Erythroblast (primary cell): ENCODE data around the gene EGFLAM.
A peak's percentile ranks its signal among the peaks of the same experiment; 100 is the strongest.

ENCODE experiments used
- DNase-seq, 2 experiments: peaks; one replicate each; lab custom pipeline; 2025; lab: John Stamatoyannopoulos, UW
- GATA1 ChIP-seq: IDR thresholded peaks from 2 replicates; pipeline ENCODE4 v1.6.1; 2011; ENCODE audit warnings: low read depth, mild to moderate bottlenecking, control low read depth, low read length, moderate library complexity
- POLR2A ChIP-seq: IDR thresholded peaks from 2 replicates; pipeline ENCODE4 v1.6.1; 2011; ENCODE audit warnings: mild to moderate bottlenecking, low read length

Gene EGFLAM

DNA sequence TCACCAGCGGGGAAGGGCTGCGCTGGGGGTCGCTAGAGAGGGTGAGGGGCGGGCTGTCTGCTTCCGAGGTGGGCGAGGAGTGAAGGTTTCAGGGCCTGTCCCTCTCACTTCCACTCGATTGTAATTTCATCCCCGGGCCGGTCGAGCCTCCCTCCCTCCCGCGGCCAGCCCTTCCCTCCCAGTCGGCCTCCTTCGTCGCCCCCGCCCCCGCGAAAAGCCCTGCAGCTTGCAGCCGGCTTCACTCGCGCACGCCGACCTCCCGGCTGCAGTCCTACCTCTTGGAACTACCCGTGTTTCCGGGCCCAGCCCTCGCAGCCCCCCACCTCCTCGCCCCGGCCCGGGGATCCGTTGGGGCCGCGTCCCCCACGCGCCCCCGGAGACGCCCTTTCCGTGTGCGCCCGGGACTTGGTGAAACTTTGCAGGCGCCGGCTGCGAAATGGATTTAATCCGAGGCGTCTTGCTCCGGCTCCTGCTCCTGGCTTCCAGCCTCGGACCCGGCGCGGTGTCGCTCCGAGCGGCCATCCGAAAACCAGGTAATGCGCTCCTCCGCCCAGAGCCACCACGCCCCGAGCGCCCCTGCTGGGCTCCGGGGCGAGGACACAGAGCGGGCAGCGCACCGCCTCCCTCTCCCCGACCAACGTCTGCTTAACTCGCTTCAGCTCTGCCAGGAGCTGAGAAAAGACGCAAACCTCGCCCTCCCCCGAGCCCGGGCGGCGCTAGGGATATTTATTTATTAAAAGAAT lies at the start of gene EGFLAM:
Gene EGFLAM (plus strand): TSS at position 241 of the 743 bp plus-strand sequence. CDS start 196 bp downstream, at position 437.
- no peak for DNase-seq
- TF ChIP-seq POLR2A (no peak), GATA1 (no peak)

DNA sequence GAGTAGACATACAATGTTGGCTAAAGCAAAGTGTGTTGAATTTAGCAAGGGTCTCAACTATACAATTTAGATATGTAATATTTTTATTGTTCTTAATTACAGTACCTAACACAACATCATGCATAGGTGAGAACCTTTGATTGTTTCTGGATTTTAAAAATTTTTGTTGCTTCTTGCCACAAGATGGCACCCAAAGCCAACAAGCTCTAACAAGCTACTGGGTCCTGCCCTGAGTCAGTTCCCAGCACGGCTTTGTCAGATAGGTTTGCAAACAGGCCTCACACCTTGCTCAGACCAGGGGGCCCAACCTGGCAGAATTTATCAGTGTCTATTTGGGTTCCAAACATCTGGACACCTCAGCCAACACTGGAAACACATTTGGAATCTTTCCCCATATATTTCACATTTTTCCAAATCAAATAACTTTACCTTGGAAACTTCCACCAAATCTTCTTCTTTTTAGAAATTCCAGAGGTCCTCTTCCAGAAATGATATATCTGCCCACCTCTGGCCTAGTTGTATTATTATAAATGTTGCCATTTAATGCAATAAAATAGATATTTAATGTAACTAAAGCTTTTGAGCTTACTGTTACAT lies 49.5 kb upstream of the EGFLAM start:
- TF ChIP-seq POLR2A = no peak
- TF ChIP-seq GATA1 = no peak
- peak in 1 of 2 experiments; percentile 10 for DNase-seq

DNA sequence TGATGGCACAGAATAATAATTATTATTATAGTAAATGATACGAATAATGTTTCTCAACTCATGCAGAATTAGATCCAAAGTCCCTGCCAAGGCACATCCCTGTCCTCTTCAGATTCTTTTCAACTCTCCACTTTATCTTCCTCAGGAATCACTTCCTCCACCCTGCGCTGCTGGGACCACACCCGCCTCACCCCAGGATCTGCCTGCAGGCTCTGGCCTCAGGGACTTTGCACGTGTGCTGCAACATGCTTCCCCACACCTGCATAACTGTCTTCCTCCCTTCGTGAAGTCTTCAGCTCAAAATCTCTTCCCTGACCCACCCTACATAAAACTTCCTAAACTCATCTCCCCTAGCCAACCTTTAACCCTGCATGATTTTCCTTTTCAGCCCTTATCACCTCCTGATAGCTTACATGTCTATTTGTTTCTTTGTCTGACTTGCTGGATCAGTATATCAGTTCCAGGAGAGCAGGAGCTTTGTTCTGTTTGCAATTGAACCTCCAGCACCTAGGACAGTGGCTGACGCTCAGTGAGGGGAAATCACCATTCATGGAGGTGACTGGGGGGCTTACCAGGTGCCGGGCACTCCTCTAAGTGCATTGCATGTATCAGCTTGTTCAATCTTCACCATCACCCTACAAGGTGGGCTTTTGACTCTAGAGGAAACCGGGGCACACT lies 47.5 kb upstream of the EGFLAM start:
- no peak for TF ChIP-seq GATA1
- TF ChIP-seq POLR2A = no peak
- DNase-seq = no peak

DNA sequence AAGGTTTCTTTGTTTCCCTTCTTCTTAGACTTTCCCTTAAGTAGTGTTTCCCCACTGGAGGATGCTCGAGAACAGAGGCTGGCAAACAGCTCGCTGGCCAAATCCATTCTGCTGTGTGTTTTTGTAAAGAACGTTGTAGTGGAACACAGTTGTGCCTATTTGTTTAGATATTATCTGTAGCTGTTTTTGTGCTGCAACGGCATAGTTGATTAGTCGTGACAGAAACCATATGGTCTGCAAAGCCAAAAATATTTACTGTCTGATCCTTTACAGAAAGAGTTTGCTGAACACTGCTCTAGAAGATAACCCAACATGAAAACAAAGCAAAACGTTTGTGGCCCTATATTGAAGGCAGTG lies 47.0 kb upstream of the EGFLAM start:
- no peak for DNase-seq
- no peak for TF ChIP-seq POLR2A

DNA sequence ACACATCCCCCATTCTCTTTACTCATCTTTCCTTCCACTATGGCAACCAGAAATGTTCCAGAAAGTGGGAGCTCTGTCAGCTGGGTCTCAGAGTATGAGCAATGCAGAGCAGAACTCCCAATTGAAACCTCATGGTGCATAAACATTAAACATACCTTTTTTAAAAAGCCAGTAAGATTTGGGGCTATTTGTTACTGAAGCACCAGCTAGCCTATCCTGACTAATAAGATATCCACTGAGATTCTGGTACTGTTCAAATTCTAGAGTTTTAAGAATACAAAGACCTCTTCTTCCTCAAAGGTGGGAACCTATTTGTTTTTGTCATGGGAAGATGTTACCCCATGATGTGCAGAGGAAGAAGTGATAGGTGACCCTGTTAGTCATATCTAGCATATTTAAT lies 46.1 kb upstream of the EGFLAM start:
- DNase-seq = no peak
- TF ChIP-seq POLR2A = no peak
- TF ChIP-seq GATA1 = no peak

DNA sequence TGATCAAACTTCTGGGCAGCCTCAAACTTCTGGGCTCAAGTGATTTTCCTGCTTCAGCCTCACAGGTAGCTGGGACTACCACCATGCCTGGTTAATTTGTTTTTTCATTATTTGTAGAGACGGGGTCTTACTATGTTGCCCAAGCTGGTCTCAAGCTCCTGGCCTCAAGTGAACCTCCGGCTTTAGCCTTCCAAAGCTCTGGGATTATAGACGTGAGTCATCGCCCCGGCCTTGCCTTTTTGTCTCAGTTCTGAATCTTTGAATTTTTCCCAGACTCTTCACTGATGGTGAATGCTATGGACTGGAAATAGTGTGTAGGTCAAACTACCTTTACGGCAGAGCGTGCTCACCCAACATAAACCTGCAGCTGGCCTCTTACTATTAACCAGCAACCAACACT lies 32.3 kb upstream of the EGFLAM start:
- TF ChIP-seq POLR2A (no peak), GATA1 (no peak)
- no peak for DNase-seq

DNA sequence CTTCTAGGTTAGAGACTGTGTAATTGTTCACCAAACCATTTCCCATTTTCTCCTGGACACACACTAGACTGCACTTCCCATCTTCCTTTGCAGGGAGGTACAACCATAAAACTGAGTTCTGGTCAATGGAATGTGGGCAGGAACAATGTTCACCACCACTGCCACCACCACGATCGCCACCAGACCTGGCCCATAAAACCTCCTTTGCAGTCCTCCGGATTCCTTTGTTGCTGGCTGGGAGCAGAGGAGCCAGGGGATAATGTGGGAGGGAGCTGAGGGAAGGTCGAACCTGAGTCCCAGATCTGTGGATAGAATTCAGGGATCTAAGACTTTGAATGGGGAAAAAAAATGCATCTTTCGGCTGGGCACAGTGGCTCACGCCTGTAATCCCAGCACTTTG lies 29.4 kb upstream of the EGFLAM start:
- TF ChIP-seq POLR2A (no peak), GATA1 (no peak)
- no peak for DNase-seq

DNA sequence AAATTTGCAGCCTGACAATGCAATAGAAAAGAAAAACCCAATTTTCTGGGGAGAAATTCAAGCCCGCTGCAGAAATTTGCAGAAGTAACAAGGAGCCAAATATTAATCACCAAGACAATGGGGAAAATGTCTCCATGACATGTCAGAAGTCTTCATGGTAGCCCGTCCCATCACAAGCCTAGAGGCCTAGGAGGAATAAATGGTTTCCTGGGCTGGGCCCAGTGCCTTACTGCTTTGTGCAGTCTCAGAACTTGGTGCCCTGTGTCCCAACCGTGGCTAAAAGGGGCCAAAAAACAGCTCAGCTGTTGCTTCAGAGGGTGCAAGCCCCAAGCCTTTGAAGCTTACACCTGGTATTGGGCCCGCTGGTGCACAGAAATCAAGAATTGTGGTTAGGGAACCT lies 23.6 kb upstream of the EGFLAM start:
- TF ChIP-seq GATA1 (no peak), POLR2A (no peak)

DNA sequence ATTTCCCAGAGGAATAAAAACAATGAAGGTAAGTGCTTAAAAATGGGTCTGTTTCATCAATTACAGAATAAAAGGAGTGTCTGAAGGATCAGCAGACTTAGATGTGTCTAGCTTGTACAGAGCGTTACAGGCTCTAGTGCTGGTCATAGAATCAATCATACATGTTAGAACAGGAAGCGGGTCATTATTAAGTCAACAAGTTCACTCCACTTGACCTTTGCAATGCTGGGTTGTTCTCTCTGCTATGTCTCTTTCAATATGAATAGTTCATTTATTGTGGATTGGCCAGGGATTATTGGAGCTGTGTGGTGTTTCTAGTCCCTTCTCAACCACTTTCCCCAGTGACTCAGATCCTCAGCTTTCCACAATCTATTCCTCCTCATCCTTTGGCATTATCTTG lies 20.7 kb upstream of the EGFLAM start:
- TF ChIP-seq GATA1 (no peak), POLR2A (no peak)
- no peak for DNase-seq

More for the DNA sequence above, 23.6 kb upstream of the EGFLAM start:
- no peak for DNase-seq

DNA sequence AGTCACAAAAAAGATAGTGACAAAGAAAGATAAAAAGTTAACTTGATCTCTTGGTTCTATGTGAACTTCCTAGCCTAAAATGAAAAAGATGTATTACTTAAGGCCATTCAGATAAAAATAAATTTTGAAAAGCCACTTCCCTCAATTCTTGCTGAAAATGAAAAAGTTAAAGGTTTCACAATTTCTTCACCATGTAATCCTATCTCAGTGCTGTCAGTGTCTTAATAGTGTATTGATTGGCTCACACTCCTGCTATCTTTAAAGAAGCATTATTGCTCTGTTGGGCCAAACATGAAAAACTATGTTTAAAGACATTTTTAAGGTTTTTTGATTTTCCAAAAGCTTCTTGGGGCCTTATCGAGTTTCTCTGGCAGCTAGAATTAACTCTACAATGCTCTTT lies 18.1 kb upstream of the EGFLAM start:
- DNase-seq = no peak
- no peak for TF ChIP-seq GATA1
- TF ChIP-seq POLR2A = no peak

DNA sequence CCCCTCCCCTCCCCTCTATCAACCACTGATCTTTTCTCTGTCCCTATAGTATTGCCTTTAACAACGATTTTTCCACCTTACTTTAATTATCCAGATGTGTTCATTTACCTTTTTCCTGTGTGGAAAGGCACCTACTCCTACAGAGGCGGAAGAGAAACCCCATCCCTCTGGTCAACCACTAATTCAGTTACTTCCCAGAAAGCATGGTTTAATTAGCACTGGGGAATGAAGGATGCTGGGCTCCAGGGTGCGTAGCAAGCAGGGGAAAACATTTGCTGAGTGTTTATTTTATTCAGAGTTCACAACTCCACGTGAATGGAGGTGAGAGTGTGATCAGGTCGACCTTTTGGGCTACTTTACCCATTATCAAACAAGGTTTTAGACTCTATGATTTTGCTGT lies 16.7 kb upstream of the EGFLAM start:
- DNase-seq = no peak
- no peak for TF ChIP-seq GATA1
- no peak for TF ChIP-seq POLR2A

DNA sequence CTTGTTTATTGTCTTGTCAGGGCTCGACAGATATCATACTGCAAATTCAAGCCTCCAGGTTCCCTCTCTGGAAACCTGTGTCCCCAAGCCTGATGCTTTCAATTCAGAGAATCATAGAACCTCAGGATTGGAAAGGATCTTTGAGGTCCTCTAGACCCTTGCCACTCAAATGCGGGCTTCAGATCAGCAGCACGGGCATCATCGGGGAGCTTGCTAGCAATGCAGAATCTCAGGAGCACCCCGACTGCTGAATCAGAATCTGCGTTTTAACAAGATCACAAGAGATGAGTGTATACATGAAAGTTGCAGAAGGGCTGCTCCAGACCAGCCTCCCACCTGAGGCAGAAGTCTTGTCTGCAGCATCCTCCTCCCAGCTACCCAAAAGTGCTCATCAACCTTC lies 13.1 kb upstream of the EGFLAM start:
- TF ChIP-seq POLR2A = no peak
- no peak for TF ChIP-seq GATA1

DNA sequence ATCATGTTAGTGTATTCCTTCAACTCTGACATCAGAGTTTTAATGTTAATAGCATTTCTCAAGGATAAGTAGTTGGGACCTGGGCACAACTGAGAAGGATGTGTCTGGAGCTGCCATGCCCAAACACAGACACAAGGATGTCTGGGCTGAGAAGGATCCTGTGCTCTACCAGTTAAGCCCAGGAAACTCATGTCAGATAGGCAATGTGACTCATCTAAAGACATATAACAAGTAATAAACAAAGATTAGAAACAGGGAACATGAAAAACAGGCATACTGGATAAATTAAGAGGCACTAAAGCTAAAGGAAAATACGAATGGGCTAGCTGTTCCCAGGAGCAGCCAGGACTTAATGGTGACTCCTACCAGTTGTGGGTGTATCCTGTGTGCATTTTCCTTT lies 9.1 kb upstream of the EGFLAM start:
- TF ChIP-seq POLR2A (no peak), GATA1 (no peak)
- DNase-seq = no peak

More for the DNA sequence above, 13.1 kb upstream of the EGFLAM start:
- DNase-seq = no peak

DNA sequence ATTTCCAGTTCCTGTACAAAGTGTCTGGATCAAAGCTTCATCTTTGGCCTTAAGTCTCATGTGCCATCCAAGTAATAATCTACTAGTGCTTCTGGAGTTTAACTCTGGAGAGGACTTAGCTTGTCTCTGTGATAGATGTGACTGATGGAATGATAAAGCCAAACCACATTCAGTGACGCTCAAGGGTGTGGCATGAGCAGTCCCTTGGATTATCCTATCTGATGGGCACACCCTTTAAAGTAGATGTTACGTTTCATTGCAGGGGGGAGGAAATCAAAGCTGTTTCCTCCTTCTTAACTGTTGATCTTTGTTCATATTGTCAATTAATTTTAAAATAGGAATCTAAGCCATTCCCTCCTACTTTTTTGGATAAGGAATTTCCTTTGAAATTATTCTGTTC lies 8.5 kb upstream of the EGFLAM start:
- DNase-seq = no peak

More for the DNA sequence above, 8.5 kb upstream of the EGFLAM start:
- TF ChIP-seq POLR2A = no peak
- TF ChIP-seq GATA1 = no peak
